Aorta (tissue), 5 donors: ENCODE measurements around the gene ACBD6. TPM values are rescaled to one million over a fixed set of nuclear protein-coding genes. Genes with fewer than 3 reads are reported as not detected.

ENCODE experiments used
- ATAC-seq: fragments of 200-7000 bp; cut with Tn5 transposase; one replicate; pipeline ENCODE4 v1.9.1; 2022; ENCODE audit warnings: moderate library complexity; ENCODE audit not compliant: low FRiP score
- DNase-seq, 2 donors: peaks; one replicate each; pipeline ENCODE4 v3.0.0-alpha.2; 2020
- H3K27ac ChIP-seq, 2 donors: one replicate each; pipeline ENCODE4 v1.5.1; 2013; ENCODE audit warnings: low read length in 2 of 2, mild to moderate bottlenecking in 2 of 2, moderate library complexity in 2 of 2, control low read depth in 1 of 2, inconsistent platforms in 1 of 2, low read depth in 1 of 2
- H3K27me3 ChIP-seq, 2 donors: one replicate each; pipeline ENCODE4 v1.6.1; 2013; ENCODE audit warnings: control low read depth in 1 of 2, low read length in 1 of 2, mild to moderate bottlenecking in 1 of 2, moderate library complexity in 1 of 2; ENCODE audit not compliant: insufficient read depth in 2 of 2, control insufficient read depth in 1 of 2
- H3K36me3 ChIP-seq, 2 donors: one replicate each; pipeline ENCODE4 v1.6.1; 2013; ENCODE audit warnings: control low read depth in 1 of 2, low read length in 1 of 2, mild to moderate bottlenecking in 1 of 2; ENCODE audit not compliant: insufficient read depth in 2 of 2, control insufficient read depth in 1 of 2
- H3K4me1 ChIP-seq, 2 donors: one replicate each; pipeline ENCODE4 v1.6.1; 2013; ENCODE audit warnings: low read length in 2 of 2, control low read depth in 1 of 2, mild to moderate bottlenecking in 1 of 2, moderate library complexity in 1 of 2; ENCODE audit not compliant: insufficient read depth in 2 of 2, control insufficient read depth in 1 of 2
- H3K4me3 ChIP-seq, 2 donors: one replicate each; pipeline ENCODE4 v1.5.1; 2013; ENCODE audit warnings: low read length in 2 of 2, control low read depth in 1 of 2, mild to moderate bottlenecking in 1 of 2
- H3K9me3 ChIP-seq: one replicate; pipeline ENCODE4 v1.6.1; 2013; ENCODE audit warnings: mild to moderate bottlenecking, low read length; ENCODE audit not compliant: control insufficient read depth
- WGBS, 2 donors: extraction: QIAGEN DNeasy Blood & Tissue Kit; methylation state at CpG; one replicate each; pipeline ENCODE4 v1.1.7; 2013; 5-methylcytosine and 5-hydroxymethylcytosine counted together
- intact Hi-C, 2 donors: fragments of 100-400 bp; cut with DNase I; formaldehyde crosslinking; loops; one replicate each; pipeline versions ENCODE4 v1.14.2 to v1.15.0; 2022
- microRNA-seq, 2 donors: library from miRNA; unstranded; fragments of <30 nt; microRNA quantifications; one replicate each; pipeline ENCODE4 v1.2.0, GENCODE V29; 2020
- polyA plus RNA-seq, 2 donors: library from polyadenylated mRNA; stranded (reverse); fragments of 200-250 nt; gene quantifications; one replicate each; pipeline ENCODE4 v1.2.3, GENCODE V29; 2013
- total RNA-seq, 2 donors: library from RNA; stranded (reverse); fragmentation: NEBNext Ultra II Directional; extraction: Animal tissue kit (Norgen Biotek cat#: 25700); gene quantifications; one replicate each; pipeline ENCODE4 v1.2.1, GENCODE V29; 2021
- donor health status: healthy with polysubstance abuse.
- donor health status: Bipolar disorder and iron deficiency.
- donor health status: DM: no; HTN: no; CAD: no.
- donor health status: DM: no; HTN: no; CAD: no.
- donor health status: DM: yes; HTN: yes; CAD: no.

Gene ACBD6
- total and polyA plus RNA-seq, 4 donors = 27.7 to 53.1 (median 30.8) TPM

- no peaks in the 10 kb centered on the region for H3K9me3 ChIP-seq
- H3K27me3 ChIP-seq = no peaks in the 10 kb centered on the region
- intact Hi-C loops = no loop called here
- H3K36me3 ChIP-seq = no peaks in the 10 kb centered on the region
- no peak overlapping the region for H3K4me3 ChIP-seq
- ATAC-seq (no peak), DNase-seq (no peak)
- no peak overlapping the region for H3K27ac ChIP-seq
- WGBS, 2 donors = 93 to 96% methylated on average over 5 of the region's 5 CpGs
- no peaks in the 10 kb centered on the region for H3K4me1 ChIP-seq
These were observed 255.8 kb downstream of the ACBD6 start for GRCh38 chr1:180246579-180246978.

- no peaks in the 10 kb centered on the region for H3K4me1 ChIP-seq
- no peaks in the 10 kb centered on the region for H3K9me3 ChIP-seq
- 90 to 91% methylated on average over 6 of the region's 6 CpGs for WGBS, 2 donors
- no peak overlapping the region for H3K4me3 ChIP-seq
- H3K27ac ChIP-seq = no peak overlapping the region
- no peaks in the 10 kb centered on the region for H3K27me3 ChIP-seq
- no peaks in the 10 kb centered on the region for H3K36me3 ChIP-seq
- intact Hi-C loops = no loop called here
- DNase-seq (peak in 1 of 2 donors; percentile 42), ATAC-seq (no peak)
These were observed 257.5 kb downstream of the ACBD6 start for GRCh38 chr1:180244840-180245239.

GRCh38 chr1:180243517-180244221 lies 258.7 kb downstream of the ACBD6 start:
- no peaks in the 10 kb centered on the region for H3K36me3 ChIP-seq
- peak in 1 of 2 donors; percentile 22 for DNase-seq
- H3K27me3 ChIP-seq = no peaks in the 10 kb centered on the region
- no peak for ATAC-seq
- H3K27ac ChIP-seq = no peak overlapping the region
- H3K9me3 ChIP-seq = no peaks in the 10 kb centered on the region
- no peaks in the 10 kb centered on the region for H3K4me1 ChIP-seq
- 85 to 87% methylated on average over 11 of the region's 11 CpGs for WGBS, 2 donors
- intact Hi-C loops = no loop called here
- H3K4me3 ChIP-seq = no peak overlapping the region

- H3K27me3 ChIP-seq = no peaks in the 10 kb centered on the region
- no peaks in the 10 kb centered on the region for H3K36me3 ChIP-seq
- no peak overlapping the region for H3K27ac ChIP-seq
- 67 to 70% methylated on average over 8 of the region's 8 CpGs for WGBS, 2 donors
- no peak overlapping the region for H3K4me3 ChIP-seq
- intact Hi-C loops = no loop called here
- DNase-seq (peak in 1 of 2 donors; percentile 9), ATAC-seq (no peak)
- no peaks in the 10 kb centered on the region for H3K4me1 ChIP-seq
- H3K9me3 ChIP-seq = no peaks in the 10 kb centered on the region
These were observed 260.4 kb downstream of the ACBD6 start for GRCh38 chr1:180241716-180242544.

DNA sequence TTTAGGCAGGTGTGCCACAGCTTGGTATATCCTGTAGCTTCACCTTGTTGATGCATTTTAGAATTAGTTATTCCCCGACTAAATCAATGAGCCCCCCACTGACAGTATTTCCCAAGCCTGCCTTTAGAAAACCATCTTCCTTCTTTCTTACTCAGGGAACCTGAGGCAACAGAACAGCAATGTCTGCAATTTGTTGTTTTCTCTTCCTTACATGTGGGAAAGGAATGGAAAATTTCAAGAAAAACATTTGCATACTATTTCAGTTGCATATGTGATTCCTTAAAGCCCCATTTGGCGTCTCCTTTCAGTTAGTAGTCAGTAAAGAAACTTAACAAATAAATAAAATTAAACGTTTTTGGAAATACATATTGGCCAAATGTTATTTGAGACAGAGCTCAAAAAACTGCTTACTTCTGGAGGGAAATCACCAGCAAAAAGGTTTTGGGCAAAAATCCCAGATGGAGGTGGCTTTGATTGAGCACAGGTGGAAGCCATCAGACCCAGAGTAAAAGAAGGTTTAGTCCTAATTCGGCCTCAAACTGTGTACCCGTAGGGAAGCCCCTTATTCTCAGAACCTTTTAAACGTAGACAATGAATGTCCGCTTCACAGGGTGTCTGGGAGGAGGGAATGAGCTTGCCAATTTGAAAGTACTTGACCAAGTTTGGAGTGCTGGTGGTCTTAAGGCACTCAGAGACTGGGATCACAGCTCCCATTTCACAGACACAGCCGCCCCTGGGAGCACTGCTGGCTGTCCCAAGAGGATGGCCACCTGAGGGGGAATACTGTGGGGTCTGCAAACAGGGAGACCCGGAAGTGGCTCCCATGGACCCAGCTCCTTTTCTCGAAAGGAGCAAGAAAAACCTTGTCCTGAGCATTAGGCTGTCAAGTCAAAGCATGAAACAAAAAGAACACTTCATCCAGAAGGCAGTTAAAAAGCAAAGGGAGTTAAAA lies 263.0 kb downstream of the ACBD6 start:
- 13 to 17% methylated on average over 10 of the region's 10 CpGs for WGBS, 2 donors
- ATAC-seq (no peak), DNase-seq (peak in 1 of 2 donors; percentile 10)
- Histone ChIP-seq H3K36me3 (no peaks in the 10 kb centered on the region), H3K4me3 (no peak overlapping the region), H3K27ac (no peak overlapping the region), H3K27me3 (no peaks in the 10 kb centered on the region), H3K4me1 (no peaks in the 10 kb centered on the region), H3K9me3 (no peaks in the 10 kb centered on the region)
- intact Hi-C loops = no loop called here

DNA sequence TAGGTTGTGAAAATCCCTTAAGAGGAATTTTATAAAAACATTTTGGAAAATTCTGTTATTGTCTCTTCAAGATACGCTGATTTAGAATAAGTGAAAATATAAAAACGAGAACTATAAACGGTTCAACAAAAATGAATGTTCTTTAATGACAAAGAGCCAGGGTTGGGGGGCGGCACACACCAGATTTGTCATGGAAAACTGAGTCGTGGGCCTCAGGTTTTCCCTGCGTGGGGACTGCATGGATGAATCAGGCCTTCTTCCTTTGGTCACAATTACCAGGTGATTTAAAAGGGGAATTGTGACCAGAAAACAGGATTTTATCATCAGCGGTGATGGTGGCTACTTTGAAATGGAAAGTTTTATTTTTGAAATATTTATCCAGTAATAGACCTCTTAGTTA lies 263.7 kb downstream of the ACBD6 start:
- Histone ChIP-seq H3K36me3 (no peaks in the 10 kb centered on the region), H3K9me3 (no peaks in the 10 kb centered on the region), H3K27ac (no peak overlapping the region), H3K27me3 (no peaks in the 10 kb centered on the region), H3K4me3 (no peak overlapping the region), H3K4me1 (no peaks in the 10 kb centered on the region)
- no peak for ATAC-seq
- DNase-seq = peak in 1 of 2 donors; percentile 10
- WGBS, 2 donors = 33% methylated on average over 7 of the region's 7 CpGs
- intact Hi-C loops = no loop called here

Small RNA genes within 50 kb of the gene (microRNA-seq; reads per million reads assigned to microRNA genes)
- gene MIR3121 = 0 to 0.60 reads per million in 2 donors

Other genes with a start within 250 kb of the ACBD6 start
- gene OVAAL, start 56.4 kb upstream of the ACBD6 start, total RNA-seq = not detected
- gene OVAAL, start 56.4 kb upstream of the ACBD6 start, polyA plus RNA-seq = not detected
- 10 to 100 TPM; 23.8 to 55.4 TPM for gene XPR1, start 129.4 kb upstream of the ACBD6 start, total RNA-seq
- gene XPR1, start 129.4 kb upstream of the ACBD6 start, polyA plus RNA-seq = 1 to 10 TPM; 4.6 to 7.4 TPM